Retinal pigment epithelial cell (primary cell): Measurements from ENCODE around the gene PMF1.

Experiments
- DNase-seq: peaks from one replicate; pipeline ENCODE4 v3.0.0-alpha.2; 2010; ENCODE audit warnings: low read depth
- H3K4me3 ChIP-seq: 2 replicates; pipeline ENCODE4 v1.5.1; 2011; ENCODE audit warnings: mild to moderate bottlenecking, low read length, control low read depth, moderate library complexity
- TF ChIP-seq, protein P1 (sequence below): conservative IDR thresholded peaks from 2 replicates; pipeline ENCODE4 v1.5.1; 2011; ENCODE audit warnings: low read depth, low read length, control low read depth, inconsistent platforms

PMF1 gene

DNA sequence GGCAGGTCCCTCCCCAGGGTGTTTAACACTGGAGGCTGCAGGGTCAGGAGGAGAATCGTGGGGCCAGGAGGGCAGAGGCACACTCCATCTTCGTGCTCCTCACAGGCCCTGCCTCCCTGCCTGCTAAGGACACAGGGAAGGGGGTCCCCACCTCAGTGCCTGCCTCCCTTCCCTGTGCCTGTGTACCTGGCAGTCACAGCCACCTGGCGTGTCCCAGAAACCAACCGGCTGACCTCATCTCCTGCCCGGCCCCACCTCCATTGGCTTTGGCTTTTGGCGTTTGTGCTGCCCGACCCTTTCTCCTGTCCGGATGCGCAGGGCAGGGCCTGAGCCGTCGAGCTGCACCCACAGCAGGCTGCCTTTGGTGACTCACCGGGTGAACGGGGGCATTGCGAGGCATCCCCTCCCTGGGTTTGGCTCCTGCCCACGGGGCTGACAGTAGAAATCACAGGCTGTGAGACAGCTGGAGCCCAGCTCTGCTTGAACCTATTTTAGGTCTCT lies 28.6 kb downstream of the PMF1 start:
- no peak overlapping the region for H3K4me3 ChIP-seq
- no peak for DNase-seq
- TF ChIP-seq, protein P1, sequence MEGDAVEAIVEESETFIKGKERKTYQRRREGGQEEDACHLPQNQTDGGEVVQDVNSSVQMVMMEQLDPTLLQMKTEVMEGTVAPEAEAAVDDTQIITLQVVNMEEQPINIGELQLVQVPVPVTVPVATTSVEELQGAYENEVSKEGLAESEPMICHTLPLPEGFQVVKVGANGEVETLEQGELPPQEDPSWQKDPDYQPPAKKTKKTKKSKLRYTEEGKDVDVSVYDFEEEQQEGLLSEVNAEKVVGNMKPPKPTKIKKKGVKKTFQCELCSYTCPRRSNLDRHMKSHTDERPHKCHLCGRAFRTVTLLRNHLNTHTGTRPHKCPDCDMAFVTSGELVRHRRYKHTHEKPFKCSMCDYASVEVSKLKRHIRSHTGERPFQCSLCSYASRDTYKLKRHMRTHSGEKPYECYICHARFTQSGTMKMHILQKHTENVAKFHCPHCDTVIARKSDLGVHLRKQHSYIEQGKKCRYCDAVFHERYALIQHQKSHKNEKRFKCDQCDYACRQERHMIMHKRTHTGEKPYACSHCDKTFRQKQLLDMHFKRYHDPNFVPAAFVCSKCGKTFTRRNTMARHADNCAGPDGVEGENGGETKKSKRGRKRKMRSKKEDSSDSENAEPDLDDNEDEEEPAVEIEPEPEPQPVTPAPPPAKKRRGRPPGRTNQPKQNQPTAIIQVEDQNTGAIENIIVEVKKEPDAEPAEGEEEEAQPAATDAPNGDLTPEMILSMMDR: no peak

DNA sequence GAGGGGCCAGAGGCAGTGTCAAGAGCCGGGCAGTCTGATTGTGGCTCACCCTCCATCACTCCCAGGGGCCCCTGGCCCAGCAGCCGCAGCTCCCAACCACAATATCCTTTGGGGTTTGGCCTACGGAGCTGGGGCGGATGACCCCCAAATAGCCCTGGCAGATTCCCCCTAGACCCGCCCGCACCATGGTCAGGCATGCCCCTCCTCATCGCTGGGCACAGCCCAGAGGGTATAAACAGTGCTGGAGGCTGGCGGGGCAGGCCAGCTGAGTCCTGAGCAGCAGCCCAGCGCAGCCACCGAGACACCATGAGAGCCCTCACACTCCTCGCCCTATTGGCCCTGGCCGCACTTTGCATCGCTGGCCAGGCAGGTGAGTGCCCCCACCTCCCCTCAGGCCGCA lies 29.1 kb downstream of the PMF1 start, which contains the start of gene BGLAP:
Gene BGLAP (plus strand): TSS at position 259 of the 400 bp plus-strand sequence. CDS start 48 bp downstream, at position 307.
- no peak within 1 kb of the TSS for H3K4me3 ChIP-seq
- no peak for DNase-seq
- TF ChIP-seq, protein P1: no peak

DNA sequence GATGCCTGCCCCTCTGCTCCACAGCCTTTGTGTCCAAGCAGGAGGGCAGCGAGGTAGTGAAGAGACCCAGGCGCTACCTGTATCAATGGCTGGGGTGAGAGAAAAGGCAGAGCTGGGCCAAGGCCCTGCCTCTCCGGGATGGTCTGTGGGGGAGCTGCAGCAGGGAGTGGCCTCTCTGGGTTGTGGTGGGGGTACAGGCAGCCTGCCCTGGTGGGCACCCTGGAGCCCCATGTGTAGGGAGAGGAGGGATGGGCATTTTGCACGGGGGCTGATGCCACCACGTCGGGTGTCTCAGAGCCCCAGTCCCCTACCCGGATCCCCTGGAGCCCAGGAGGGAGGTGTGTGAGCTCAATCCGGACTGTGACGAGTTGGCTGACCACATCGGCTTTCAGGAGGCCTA lies 29.9 kb downstream of the PMF1 start:
- no peak overlapping the region for H3K4me3 ChIP-seq
- TF ChIP-seq, protein P1: no peak
- no peak for DNase-seq

DNA sequence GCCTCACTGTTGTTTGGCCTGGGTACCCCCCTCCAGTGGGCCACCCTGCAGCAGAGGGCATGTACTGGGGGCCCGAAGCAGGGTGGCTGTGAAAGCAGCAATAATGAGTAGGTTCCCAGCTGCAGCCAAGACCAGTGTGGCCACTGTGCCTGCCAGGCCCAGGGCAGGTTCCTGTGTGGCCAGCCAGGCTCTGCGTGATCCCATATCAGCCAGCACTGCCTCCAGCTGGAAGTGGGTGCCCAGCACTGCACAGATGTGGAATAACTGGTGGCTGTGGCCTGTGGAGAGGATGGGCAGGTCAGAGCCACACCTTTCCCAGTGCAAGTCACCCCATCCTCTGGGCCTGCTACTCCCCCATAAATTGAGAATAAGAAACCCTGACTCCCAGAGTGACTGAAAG lies 31.3 kb downstream of the PMF1 start:
- no peak overlapping the region for H3K4me3 ChIP-seq
- TF ChIP-seq, protein P1: no peak
- DNase-seq: no peak

DNA sequence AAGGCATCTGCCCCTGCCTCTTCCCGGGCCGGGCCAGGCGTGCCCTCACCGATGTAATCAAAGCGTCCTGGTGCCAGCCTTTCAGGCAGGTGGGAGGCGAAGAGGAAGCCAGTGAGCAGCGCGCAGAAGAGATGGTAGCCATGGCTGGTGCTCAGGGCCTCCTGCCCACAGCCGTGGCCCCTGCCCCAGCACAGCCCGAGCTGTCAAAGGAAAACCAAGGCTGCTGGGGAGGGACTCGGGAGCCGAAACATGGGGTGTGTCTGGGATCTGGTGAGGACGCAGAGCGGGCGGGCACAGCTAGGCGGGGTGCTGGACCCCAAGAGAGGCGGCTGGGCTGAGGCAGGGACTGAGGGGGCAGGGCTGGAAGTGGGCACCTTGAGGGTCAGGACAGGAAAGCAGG lies 31.9 kb downstream of the PMF1 start:
- no peak overlapping the region for H3K4me3 ChIP-seq

DNA sequence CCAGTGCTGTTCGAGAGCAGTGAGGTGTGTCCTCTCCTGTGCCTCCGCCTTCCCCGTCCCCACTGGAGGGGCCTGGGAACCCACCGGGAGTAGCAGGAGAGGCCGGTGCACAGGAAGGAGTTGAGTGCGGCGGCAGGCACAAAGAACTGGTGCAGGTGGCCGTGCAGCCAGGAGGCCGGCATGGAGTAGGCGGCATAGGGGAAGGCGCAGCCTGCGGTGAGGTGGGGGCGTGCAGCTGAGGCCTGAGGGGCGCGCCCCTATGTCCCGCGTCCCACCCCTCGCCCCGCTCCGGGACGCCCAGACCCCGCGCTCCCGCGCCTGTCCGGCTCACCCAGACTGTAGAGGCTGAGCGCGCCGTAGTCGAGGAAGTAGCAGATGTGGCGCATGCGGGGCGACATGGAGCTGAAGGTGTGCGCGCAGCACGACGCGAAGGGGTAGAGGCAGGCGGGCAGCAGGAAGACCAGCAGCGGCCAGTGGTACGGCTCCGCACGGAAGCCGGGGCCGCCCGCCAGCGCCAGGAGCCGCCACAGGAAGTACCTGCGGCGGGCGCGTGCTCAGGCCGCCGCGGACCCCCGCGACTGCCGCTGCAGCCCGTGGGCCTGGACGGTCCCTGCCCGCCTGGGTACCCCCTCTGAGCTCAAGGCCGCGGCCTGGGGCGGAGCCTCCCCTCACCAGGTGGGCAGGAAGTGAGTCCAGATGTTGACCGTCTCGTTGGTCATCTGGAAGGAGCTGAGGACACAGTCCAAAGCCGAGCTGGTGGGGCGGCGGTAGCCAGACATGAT lies 32.8 kb downstream of the PMF1 start:
- DNase-seq: no peak
- TF ChIP-seq, protein P1: no peak
- H3K4me3 ChIP-seq: peak overlapping the region; percentile 30

More for the DNA sequence above, 31.9 kb downstream of the PMF1 start:
- TF ChIP-seq, protein P1: no peak
- DNase-seq: no peak
